HEK293 (cell line): ENCODE measurements around the gene LIG3.

Experiments
- CTCF ChIA-PET: fragments of 350-600 bp; formaldehyde crosslinking; extraction: SDS; loops from one replicate; lab custom pipeline; 2021; ENCODE audit warnings: antibody characterized with exemption; lab: Yijun Ruan, JAX
- POLR2A ChIA-PET: fragments of 300-600 bp; formaldehyde crosslinking; extraction: SDS; loops from one replicate; lab custom pipeline; 2020; ENCODE audit warnings: antibody characterized with exemption, inconsistent platforms; lab: Yijun Ruan, JAX
- H3K27ac ChIP-seq: fragments of 200-500 bp; sonication (Bioruptor generic); 2 replicates; pipeline ENCODE4 v1.5.1; 2014; ENCODE audit warnings: low read depth, low read length, control low read depth, inconsistent platforms; ENCODE audit errors: extremely low read depth
- H3K36me3 ChIP-seq, 2 experiments: fragments of 200-500 bp in 1 of 2; sonication (Bioruptor generic) in 1 of 2; 1 replicate in 1 of 2; 2 replicates in 1 of 2; pipeline ENCODE4 v1.5.1; 2014 to 2017; ENCODE audit warnings: inconsistent platforms in 2 of 2, low read length in 2 of 2; ENCODE audit not compliant: control insufficient read depth in 2 of 2, insufficient read depth in 1 of 2
- H3K4me1 ChIP-seq: fragments of 200-500 bp; sonication (Bioruptor generic); 2 replicates; pipeline ENCODE4 v1.5.1; 2014; ENCODE audit warnings: mild to moderate bottlenecking, low read length, inconsistent platforms; ENCODE audit not compliant: control insufficient read depth, insufficient read depth
- H3K4me3 ChIP-seq: 2 replicates; pipeline ENCODE4 v1.5.1; 2011; ENCODE audit warnings: low read depth, mild to moderate bottlenecking, control low read depth, low read length, moderate library complexity
- H3K9me3 ChIP-seq: fragments of 200-500 bp; sonication (Bioruptor generic); 2 replicates; pipeline ENCODE4 v1.5.1; 2014; ENCODE audit warnings: low read depth, low read length, inconsistent platforms; ENCODE audit not compliant: control insufficient read depth, insufficient read depth
- CTCF ChIP-seq: fragments of 450-650 bp; formaldehyde crosslinking; IDR thresholded peaks from 2 replicates; pipeline ENCODE4 v1.5.1; 2016; ENCODE audit warnings: missing biosample characterization, missing genetic modification characterization
- ELK4 ChIP-seq: IDR thresholded peaks from 2 replicates; pipeline ENCODE4 v1.6.1; 2011; ENCODE audit warnings: mild to moderate bottlenecking, low read depth, low read length, borderline replicate concordance
- GFI1B ChIP-seq: fragments of 450-650 bp; formaldehyde crosslinking; IDR thresholded peaks from 2 replicates; pipeline ENCODE4 v1.5.1; 2016; ENCODE audit warnings: missing biosample characterization, missing genetic modification characterization
- MZF1 ChIP-seq: fragments of 450-650 bp; formaldehyde crosslinking; IDR thresholded peaks from 2 replicates; pipeline ENCODE4 v1.5.1; 2017; ENCODE audit warnings: missing biosample characterization, missing genetic modification characterization, borderline replicate concordance
- TSHZ1 ChIP-seq: fragments of 450-650 bp; formaldehyde crosslinking; IDR thresholded peaks from 2 replicates; pipeline ENCODE4 v1.5.1; 2016; ENCODE audit warnings: missing biosample characterization, missing genetic modification characterization, borderline replicate concordance
- YY1 ChIP-seq: fragments of 450-650 bp; formaldehyde crosslinking; IDR thresholded peaks from 2 replicates; pipeline ENCODE4 v1.5.1; 2018; ENCODE audit warnings: missing biosample characterization, missing genetic modification characterization
- ZBTB8A ChIP-seq: fragments of 450-650 bp; formaldehyde crosslinking; IDR thresholded peaks from 2 replicates; pipeline ENCODE4 v1.5.1; 2016; ENCODE audit warnings: missing biosample characterization, missing genetic modification characterization
- ZNF146 ChIP-seq: fragments of 450-650 bp; formaldehyde crosslinking; IDR thresholded peaks from 2 replicates; pipeline ENCODE4 v1.5.1; 2016; ENCODE audit warnings: missing biosample characterization, missing genetic modification characterization
- ZNF174 ChIP-seq: fragments of 450-650 bp; formaldehyde crosslinking; IDR thresholded peaks from 2 replicates; pipeline ENCODE4 v1.5.0; 2017; ENCODE audit warnings: missing biosample characterization, mild to moderate bottlenecking, missing genetic modification characterization
- ZNF19 ChIP-seq: fragments of 450-650 bp; formaldehyde crosslinking; IDR thresholded peaks from 2 replicates; pipeline ENCODE4; 2016; ENCODE audit warnings: missing biosample characterization, missing genetic modification characterization, low read depth
- ZNF23 ChIP-seq: fragments of 450-650 bp; formaldehyde crosslinking; IDR thresholded peaks from 2 replicates; pipeline ENCODE4 v1.5.1; 2016; ENCODE audit warnings: missing biosample characterization, missing genetic modification characterization, borderline replicate concordance
- ZNF274 ChIP-seq, 2 experiments: fragments of 200-500 bp in 1 of 2; fragments of 450-650 bp in 1 of 2; sonication (Bioruptor generic) in 1 of 2; formaldehyde crosslinking in 1 of 2; IDR thresholded peaks; 2 replicates each; pipeline versions ENCODE4 v1.5.1 to v1.6.1; 2014 to 2016; ENCODE audit warnings: borderline replicate concordance in 1 of 2, inconsistent platforms in 1 of 2, low read length in 1 of 2, missing biosample characterization in 1 of 2, missing genetic modification characterization in 1 of 2
- ZNF324 ChIP-seq: fragments of 450-650 bp; formaldehyde crosslinking; IDR thresholded peaks from 2 replicates; pipeline ENCODE4 v1.5.1; 2016; ENCODE audit warnings: missing biosample characterization, missing genetic modification characterization
- ZNF513 ChIP-seq: fragments of 450-650 bp; IDR thresholded peaks from 2 replicates; pipeline ENCODE4 v1.5.1; 2018; ENCODE audit warnings: missing biosample characterization, missing genetic modification characterization
- ZNF561 ChIP-seq: fragments of 450-650 bp; IDR thresholded peaks from 2 replicates; pipeline ENCODE4 v1.5.1; 2018; ENCODE audit warnings: missing biosample characterization, missing genetic modification characterization, borderline replicate concordance
- ZNF580 ChIP-seq: fragments of 450-650 bp; formaldehyde crosslinking; IDR thresholded peaks from 2 replicates; pipeline ENCODE4 v1.5.1; 2016; ENCODE audit warnings: missing biosample characterization, missing genetic modification characterization
- ZNF610 ChIP-seq: fragments of 450-650 bp; formaldehyde crosslinking; IDR thresholded peaks from 2 replicates; pipeline ENCODE4 v1.5.1; 2016; ENCODE audit warnings: missing biosample characterization, missing genetic modification characterization, borderline replicate concordance
- ZNF670 ChIP-seq: fragments of 450-650 bp; formaldehyde crosslinking; IDR thresholded peaks from 2 replicates; pipeline ENCODE4 v1.5.1; 2016; ENCODE audit warnings: missing biosample characterization, missing genetic modification characterization, low read depth
- ZNF677 ChIP-seq: fragments of 450-650 bp; IDR thresholded peaks from 2 replicates; pipeline ENCODE4 v1.5.0; 2018; ENCODE audit warnings: missing biosample characterization, mild to moderate bottlenecking, missing genetic modification characterization, moderate library complexity
- ZNF701 ChIP-seq: fragments of 450-650 bp; formaldehyde crosslinking; IDR thresholded peaks from 2 replicates; pipeline ENCODE4 v1.5.1; 2016; ENCODE audit warnings: missing biosample characterization, missing genetic modification characterization
- ZNF76 ChIP-seq: fragments of 450-650 bp; formaldehyde crosslinking; IDR thresholded peaks from 2 replicates; pipeline ENCODE4; 2016; ENCODE audit warnings: low read depth, missing biosample characterization, missing genetic modification characterization, borderline replicate concordance
- ZSCAN23 ChIP-seq: fragments of 450-650 bp; formaldehyde crosslinking; IDR thresholded peaks from 2 replicates; pipeline ENCODE4 v1.5.1; 2016; ENCODE audit warnings: missing biosample characterization, missing genetic modification characterization

The LIG3 gene

GRCh38 chr17:34974179-34974578, 6.1 kb upstream of the LIG3 start (continued):
- TF ChIP-seq ZNF513 (tag by site-specific recombination) (no peak), MZF1 (no peak), ZNF580 (tag by site-specific recombination) (no peak), TSHZ1 (tag by site-specific recombination) (no peak)

- CTCF ChIA-PET: interaction anchor here (0.6 to 1.2 kb wide), 3 partner anchors 60 to 433 kb away, joined by 3 read pairs; no protein-coding TSS in a partner anchor
- no peak overlapping the region for H3K27ac ChIP-seq
- H3K36me3 ChIP-seq: no peaks in the 10 kb centered on the region
- H3K4me3 ChIP-seq: no peak overlapping the region
- no peak for TF ChIP-seq ZNF23 (tag by site-specific recombination)
- TF ChIP-seq ZNF561 (tag by site-specific recombination): no peak
- no peak for TF ChIP-seq ZNF174
- no peak for TF ChIP-seq ZNF146
- TF ChIP-seq ZNF670 (tag by site-specific recombination): no peak
- TF ChIP-seq ZNF76: no peak
- no peak for TF ChIP-seq ZSCAN23 (tag by site-specific recombination)
- TF ChIP-seq GFI1B (tag by site-specific recombination): no peak
- TF ChIP-seq YY1 (tag by site-specific recombination): no peak
- no peak for TF ChIP-seq ZNF610 (tag by site-specific recombination)
- TF ChIP-seq ZNF324: no peak
- no peak for TF ChIP-seq ELK4
- TF ChIP-seq ZNF701 (tag by site-specific recombination): no peak
- no peak for TF ChIP-seq CTCF (tag by site-specific recombination)
- TF ChIP-seq ZNF677 (tag by site-specific recombination): no peak
- TF ChIP-seq ZBTB8A: no peak
- TF ChIP-seq ZNF19: no peak
- TF ChIP-seq ZNF274 (IDR thresholded peaks at IDR 0.05; ENCODE audit: low read length): no peak
- no peak for TF ChIP-seq ZNF274 (tag by site-specific recombination; IDR thresholded peaks at IDR 0.05; ENCODE audit: borderline replicate concordance)
- TF ChIP-seq, all 188 proteins: peak for 0
- no peaks in the 10 kb centered on the region for H3K9me3 ChIP-seq
- no peaks in the 10 kb centered on the region; the same call in 1 of the 2 replicates for H3K4me1 ChIP-seq
- POLR2A ChIA-PET: interaction anchor here (0.8 to 1.8 kb wide), 2 partner anchors 11 to 14 kb away, joined by 3 to 6 read pairs; partner anchors contain the start of genes CCT6B and ZNF830
Observed at GRCh38 chr17:34974794-34975785, 5.2 kb upstream of the LIG3 start.
